Measurements from ENCODE around the gene CPEB3. TPM values are rescaled to one million over a fixed set of nuclear protein-coding genes. Genes with fewer than 3 reads are reported as not detected.

CPEB3 gene
- total RNA-seq, 1 experiment from 2014 or later: 2.4 TPM

DNA sequence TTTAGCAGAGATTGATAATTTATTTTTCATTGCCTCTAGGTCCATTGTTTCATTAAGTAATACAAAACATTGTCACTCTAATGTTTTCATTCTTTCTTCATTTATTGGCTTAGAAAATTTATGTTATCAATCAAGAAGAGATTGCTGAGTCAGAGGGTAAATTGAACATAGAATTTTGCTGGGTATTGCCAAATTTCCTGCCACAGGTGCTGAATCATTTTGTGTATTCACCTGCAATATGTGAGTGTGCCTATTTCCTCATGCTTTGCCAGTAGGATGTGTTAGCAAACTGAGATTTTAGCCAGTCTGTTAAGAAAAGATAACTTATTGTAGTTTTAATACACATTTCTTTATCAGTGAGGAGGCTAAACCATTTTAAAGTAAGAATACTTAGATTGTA lies 38.1 kb upstream of the CPEB3 start:
- in situ Hi-C loops (cut with HindIII; ENCODE audit: low pct_unique_long_range_greater_than_20kb, low sequenced_read_pairs): no loop called here
- Histone ChIP-seq H3K4me3 (ENCODE audit: low read depth in 2 of 2, low read length in 2 of 2) (no peak overlapping the region), H3K27ac (ENCODE audit: low read length) (no peak overlapping the region), H3K27me3 (ENCODE audit: control insufficient read depth, insufficient read depth, low read length) (no peaks in the 10 kb centered on the region), H3K36me3 (ENCODE audit: control insufficient read depth, insufficient read depth, low read length) (no peaks in the 10 kb centered on the region), H3K4me1 (ENCODE audit: control insufficient read depth, insufficient read depth, low read length) (no peaks in the 10 kb centered on the region; the same call in 1 of the 2 replicates), H3K9me3 (ENCODE audit: control insufficient read depth, insufficient read depth, low read depth, low read length) (no peaks in the 10 kb centered on the region)
- ChIA-PET CTCF (no interaction called here), POLR2A (no interaction called here)
- DNase-seq (ENCODE audit: low read depth, low spot score) (no peak), ATAC-seq (no peak)
- BruUV-seq (replicated peaks): no TSS peak
- TF ChIP-seq TCF7L2 (IDR thresholded peaks at IDR 0.05; ENCODE audit: low read depth, low read length) (no peak), SIN3A (IDR thresholded peaks at IDR 0.05; ENCODE audit: borderline replicate concordance, insufficient read depth, low read depth, low read length) (no peak)
- intact Hi-C loops (cut with micrococcal nuclease; ENCODE audit: unreplicated experiment): no loop called here

DNA sequence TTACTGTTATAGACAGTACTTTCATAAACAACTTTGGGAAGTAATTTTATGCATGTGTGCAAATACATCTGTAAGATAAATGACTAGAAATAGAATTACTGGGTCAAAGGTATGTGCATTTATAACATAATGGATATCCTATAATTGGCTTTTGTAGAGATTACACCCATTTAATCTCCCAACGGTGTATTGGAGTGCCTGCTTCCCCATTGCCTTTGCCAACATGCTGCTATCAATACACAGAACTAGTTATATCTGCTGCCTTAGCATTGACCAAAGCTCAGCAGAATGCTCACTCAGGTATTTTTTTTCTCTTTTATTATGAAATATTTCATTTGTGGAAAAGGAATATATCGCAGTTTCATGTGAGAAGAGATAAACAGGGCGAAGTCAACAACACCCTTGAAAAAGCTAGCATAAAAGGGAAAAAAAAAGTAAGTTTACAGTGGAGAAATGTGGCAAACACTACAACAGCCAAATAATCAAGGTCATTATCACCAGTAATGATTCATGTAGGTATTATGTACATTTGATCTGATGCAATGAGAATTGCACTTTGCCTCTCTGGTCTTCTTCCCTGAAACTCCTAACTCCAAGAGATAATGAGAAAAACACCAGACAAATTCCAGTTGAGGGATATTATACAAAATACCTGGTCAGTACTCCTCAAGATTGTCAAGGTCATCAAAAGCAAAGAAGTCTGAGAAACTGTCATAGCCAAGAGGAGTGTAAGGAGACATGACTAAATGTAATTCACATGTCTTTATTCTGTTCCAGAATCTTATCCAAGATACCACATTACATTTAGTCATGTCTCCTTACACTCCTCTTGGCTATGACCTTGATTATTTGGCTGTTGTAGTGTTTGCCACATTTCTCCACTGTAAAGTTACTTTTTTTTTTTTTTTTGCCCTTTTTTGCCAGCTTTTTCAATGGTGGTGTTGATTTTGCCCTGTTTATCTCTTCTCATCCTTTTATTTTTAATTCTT lies 36.9 kb upstream of the CPEB3 start:
- ChIA-PET CTCF (interaction anchor here (0.6 kb wide), 1 partner anchor 24 kb away, joined by 3 read pairs; no protein-coding TSS in a partner anchor), POLR2A (no interaction called here)
- in situ Hi-C loops (cut with HindIII; ENCODE audit: low pct_unique_long_range_greater_than_20kb, low sequenced_read_pairs) (no loop called here), intact Hi-C loops (cut with micrococcal nuclease; ENCODE audit: unreplicated experiment) (no loop called here)
- ATAC-seq (no peak), DNase-seq (ENCODE audit: low read depth, low spot score) (no peak)
- no TSS peak for BruUV-seq (replicated peaks)
- H3K4me3 ChIP-seq (ENCODE audit: low read depth in 2 of 2, low read length in 2 of 2): no peak overlapping the region
- H3K27ac ChIP-seq (ENCODE audit: low read length): no peak overlapping the region
- H3K36me3 ChIP-seq (ENCODE audit: control insufficient read depth, insufficient read depth, low read length): no peaks in the 10 kb centered on the region
- H3K9me3 ChIP-seq (ENCODE audit: control insufficient read depth, insufficient read depth, low read depth, low read length): no peaks in the 10 kb centered on the region
- no peaks in the 10 kb centered on the region; the same call in 1 of the 2 replicates for H3K4me1 ChIP-seq (ENCODE audit: control insufficient read depth, insufficient read depth, low read length)
- H3K27me3 ChIP-seq (ENCODE audit: control insufficient read depth, insufficient read depth, low read length): no peaks in the 10 kb centered on the region
- TF ChIP-seq, protein P1, sequence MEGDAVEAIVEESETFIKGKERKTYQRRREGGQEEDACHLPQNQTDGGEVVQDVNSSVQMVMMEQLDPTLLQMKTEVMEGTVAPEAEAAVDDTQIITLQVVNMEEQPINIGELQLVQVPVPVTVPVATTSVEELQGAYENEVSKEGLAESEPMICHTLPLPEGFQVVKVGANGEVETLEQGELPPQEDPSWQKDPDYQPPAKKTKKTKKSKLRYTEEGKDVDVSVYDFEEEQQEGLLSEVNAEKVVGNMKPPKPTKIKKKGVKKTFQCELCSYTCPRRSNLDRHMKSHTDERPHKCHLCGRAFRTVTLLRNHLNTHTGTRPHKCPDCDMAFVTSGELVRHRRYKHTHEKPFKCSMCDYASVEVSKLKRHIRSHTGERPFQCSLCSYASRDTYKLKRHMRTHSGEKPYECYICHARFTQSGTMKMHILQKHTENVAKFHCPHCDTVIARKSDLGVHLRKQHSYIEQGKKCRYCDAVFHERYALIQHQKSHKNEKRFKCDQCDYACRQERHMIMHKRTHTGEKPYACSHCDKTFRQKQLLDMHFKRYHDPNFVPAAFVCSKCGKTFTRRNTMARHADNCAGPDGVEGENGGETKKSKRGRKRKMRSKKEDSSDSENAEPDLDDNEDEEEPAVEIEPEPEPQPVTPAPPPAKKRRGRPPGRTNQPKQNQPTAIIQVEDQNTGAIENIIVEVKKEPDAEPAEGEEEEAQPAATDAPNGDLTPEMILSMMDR (IDR thresholded peaks at IDR 0.05): no peak
- no peak for TF ChIP-seq POLR2AphosphoS5 (IDR thresholded peaks at IDR 0.05; ENCODE audit: low read depth, low read length)
- TF ChIP-seq SIN3A (IDR thresholded peaks at IDR 0.05; ENCODE audit: borderline replicate concordance, insufficient read depth, low read depth, low read length): no peak
- TF ChIP-seq, protein P2, sequence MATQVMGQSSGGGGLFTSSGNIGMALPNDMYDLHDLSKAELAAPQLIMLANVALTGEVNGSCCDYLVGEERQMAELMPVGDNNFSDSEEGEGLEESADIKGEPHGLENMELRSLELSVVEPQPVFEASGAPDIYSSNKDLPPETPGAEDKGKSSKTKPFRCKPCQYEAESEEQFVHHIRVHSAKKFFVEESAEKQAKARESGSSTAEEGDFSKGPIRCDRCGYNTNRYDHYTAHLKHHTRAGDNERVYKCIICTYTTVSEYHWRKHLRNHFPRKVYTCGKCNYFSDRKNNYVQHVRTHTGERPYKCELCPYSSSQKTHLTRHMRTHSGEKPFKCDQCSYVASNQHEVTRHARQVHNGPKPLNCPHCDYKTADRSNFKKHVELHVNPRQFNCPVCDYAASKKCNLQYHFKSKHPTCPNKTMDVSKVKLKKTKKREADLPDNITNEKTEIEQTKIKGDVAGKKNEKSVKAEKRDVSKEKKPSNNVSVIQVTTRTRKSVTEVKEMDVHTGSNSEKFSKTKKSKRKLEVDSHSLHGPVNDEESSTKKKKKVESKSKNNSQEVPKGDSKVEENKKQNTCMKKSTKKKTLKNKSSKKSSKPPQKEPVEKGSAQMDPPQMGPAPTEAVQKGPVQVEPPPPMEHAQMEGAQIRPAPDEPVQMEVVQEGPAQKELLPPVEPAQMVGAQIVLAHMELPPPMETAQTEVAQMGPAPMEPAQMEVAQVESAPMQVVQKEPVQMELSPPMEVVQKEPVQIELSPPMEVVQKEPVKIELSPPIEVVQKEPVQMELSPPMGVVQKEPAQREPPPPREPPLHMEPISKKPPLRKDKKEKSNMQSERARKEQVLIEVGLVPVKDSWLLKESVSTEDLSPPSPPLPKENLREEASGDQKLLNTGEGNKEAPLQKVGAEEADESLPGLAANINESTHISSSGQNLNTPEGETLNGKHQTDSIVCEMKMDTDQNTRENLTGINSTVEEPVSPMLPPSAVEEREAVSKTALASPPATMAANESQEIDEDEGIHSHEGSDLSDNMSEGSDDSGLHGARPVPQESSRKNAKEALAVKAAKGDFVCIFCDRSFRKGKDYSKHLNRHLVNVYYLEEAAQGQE (IDR thresholded peaks at IDR 0.05; ENCODE audit: insufficient read depth in 1 of 2, low read depth in 2 of 2, low read length in 1 of 2): no peak
- TF ChIP-seq TCF7L2 (IDR thresholded peaks at IDR 0.05; ENCODE audit: low read depth, low read length): no peak

DNA sequence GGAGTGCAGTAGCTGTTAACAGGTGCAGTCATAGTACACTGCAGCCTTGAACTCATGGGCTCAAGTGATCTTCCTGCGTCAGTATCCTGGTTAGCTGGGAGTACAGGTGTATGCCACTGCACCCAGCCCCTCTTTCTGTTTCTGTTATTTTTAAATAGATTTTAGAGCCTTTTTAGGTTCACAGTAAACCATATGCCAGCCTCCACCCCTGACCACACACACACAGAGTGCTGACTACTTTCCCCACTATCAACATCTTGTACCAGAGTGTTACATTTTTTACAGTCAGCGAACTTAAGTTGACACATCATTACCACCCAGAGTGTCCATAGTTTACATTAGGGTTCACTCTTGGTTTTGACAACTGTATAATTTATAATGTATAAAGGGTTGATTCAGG lies 32.2 kb upstream of the CPEB3 start:
- TF ChIP-seq, protein P1 (IDR thresholded peaks at IDR 0.05): no peak
- TF ChIP-seq POLR2AphosphoS5 (IDR thresholded peaks at IDR 0.05; ENCODE audit: low read depth, low read length): no peak
- TF ChIP-seq, protein P2 (IDR thresholded peaks at IDR 0.05; ENCODE audit: insufficient read depth in 1 of 2, low read depth in 2 of 2, low read length in 1 of 2): no peak
- no peak for TF ChIP-seq TCF7L2 (IDR thresholded peaks at IDR 0.05; ENCODE audit: low read depth, low read length)
- TF ChIP-seq SIN3A (IDR thresholded peaks at IDR 0.05; ENCODE audit: borderline replicate concordance, insufficient read depth, low read depth, low read length): no peak
- BruUV-seq (replicated peaks): no TSS peak
- no peaks in the 10 kb centered on the region for H3K9me3 ChIP-seq (ENCODE audit: control insufficient read depth, insufficient read depth, low read depth, low read length)
- no peak for DNase-seq (ENCODE audit: low read depth, low spot score)
- POLR2A ChIA-PET: interaction anchor here (0.6 kb wide), 2 partner anchors 39 to 97 kb away, joined by 3 to 7 read pairs; no protein-coding TSS in a partner anchor
- H3K36me3 ChIP-seq (ENCODE audit: control insufficient read depth, insufficient read depth, low read length): no peaks in the 10 kb centered on the region
- in situ Hi-C loops (cut with HindIII; ENCODE audit: low pct_unique_long_range_greater_than_20kb, low sequenced_read_pairs): no loop called here
- no peak overlapping the region for H3K4me3 ChIP-seq (ENCODE audit: low read depth in 2 of 2, low read length in 2 of 2)
- intact Hi-C loops (cut with micrococcal nuclease; ENCODE audit: unreplicated experiment): no loop called here
- H3K4me1 ChIP-seq (ENCODE audit: control insufficient read depth, insufficient read depth, low read length): no peaks in the 10 kb centered on the region
- CTCF ChIA-PET: no interaction called here
- H3K27ac ChIP-seq (ENCODE audit: low read length): no peak overlapping the region
- no peaks in the 10 kb centered on the region for H3K27me3 ChIP-seq (ENCODE audit: control insufficient read depth, insufficient read depth, low read length)
- ATAC-seq: no peak
